Measurements from ENCODE around the gene CBX8.
"Not testable (repeated sequence)": the region's sequence is repeated elsewhere in the genome, so short reads cannot be mapped to it uniquely, and the experiment has no call there.

The CBX8 gene

DNA sequence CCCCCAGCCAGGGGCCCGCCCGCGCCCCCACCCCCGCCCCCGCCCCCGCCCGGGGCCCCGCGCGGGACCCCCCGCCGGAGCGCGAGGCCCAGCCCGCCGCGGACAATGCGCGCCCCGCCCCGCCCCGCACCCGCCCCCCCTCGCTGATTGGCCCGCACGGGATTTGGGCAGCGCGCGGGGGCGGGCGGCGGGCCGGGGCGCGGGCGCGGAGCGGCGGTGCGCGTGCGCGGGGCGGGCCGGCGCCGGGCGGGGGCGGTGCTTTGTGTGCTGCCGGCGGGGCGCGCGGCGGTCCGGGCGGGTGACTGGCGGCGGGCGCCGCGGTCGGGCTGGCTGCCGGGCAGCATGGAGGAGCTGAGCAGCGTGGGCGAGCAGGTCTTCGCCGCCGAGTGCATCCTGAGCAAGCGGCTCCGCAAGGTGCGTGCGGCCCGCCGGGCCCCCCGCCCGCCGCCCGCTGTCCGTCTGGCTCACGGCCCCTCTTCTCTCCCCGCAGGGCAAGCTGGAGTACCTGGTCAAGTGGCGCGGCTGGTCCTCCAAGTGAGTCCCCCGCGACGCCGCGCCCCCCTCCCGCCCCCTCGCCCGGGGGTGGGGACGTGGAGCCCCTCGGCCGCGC, 18.9 kb downstream of the CBX8 start, which contains the start of gene CBX2:
CBX2 (plus strand) TSS at position 255 of the 610 bp plus-strand sequence; CDS start at position 343, 88 bp downstream.
- peak within 1 kb of the TSS; percentile 79 for H3K27ac Mint-ChIP-seq

DNA sequence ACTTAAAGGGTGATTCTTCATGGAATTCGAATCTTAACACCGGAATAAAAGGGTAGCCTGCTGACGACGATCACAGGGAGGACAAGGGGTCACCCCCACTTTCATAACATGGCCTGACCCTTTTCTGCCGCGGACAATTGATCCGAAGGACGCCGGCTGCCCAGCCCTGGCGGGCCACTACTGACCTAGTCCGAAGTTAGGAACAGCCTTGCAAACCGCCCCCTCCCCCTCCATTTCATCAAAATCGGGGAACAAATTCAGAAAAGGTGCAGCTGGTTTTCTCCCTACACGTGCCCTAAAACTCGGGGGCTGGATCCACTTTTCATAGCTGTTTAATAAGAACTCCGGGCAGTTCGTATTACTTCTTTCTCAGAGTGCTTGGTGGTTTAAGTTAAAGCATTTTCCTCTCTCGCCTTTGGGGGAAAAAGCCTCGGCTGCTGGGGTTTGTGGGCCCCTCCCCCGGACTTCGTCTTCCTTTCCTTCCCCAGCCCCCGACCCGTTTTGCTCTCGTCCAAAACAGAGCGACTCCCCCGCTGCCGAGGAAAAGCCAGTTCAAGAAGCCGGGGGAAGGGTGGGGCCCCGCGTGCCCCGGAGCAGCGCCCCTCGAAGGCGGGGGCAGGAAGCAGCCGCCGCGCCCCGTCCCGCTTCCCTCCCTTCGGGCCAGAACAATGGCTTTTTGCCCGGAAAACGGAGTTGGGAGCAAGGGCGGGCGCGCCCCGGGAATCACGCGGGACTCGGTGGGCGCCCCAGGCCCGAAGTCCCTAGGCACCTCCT, 19.6 kb downstream of the CBX8 start:
- H3K36me3 Mint-ChIP-seq (ENCODE audit: low read depth): no peaks in the 10 kb centered on the region
- H3K4me3 Mint-ChIP-seq: peak overlapping the region; percentile 27
- H3K4me1 Mint-ChIP-seq (ENCODE audit: low read depth): peaks cover 28% of the 10 kb centered on the region
- H3K9me3 Mint-ChIP-seq: no peaks in the 10 kb centered on the region
- H3K27me3 Mint-ChIP-seq: peaks cover 69% of the 10 kb centered on the region
- H3K27ac Mint-ChIP-seq: no peak overlapping the region

More for the DNA sequence above, 18.9 kb downstream of the CBX8 start, which contains the start of gene CBX2:
- H3K36me3 Mint-ChIP-seq (ENCODE audit: low read depth): no peaks in the 10 kb centered on the region
- H3K9me3 Mint-ChIP-seq: no peaks in the 10 kb centered on the region
- peaks cover 70% of the 10 kb centered on the region for H3K27me3 Mint-ChIP-seq
- peak within 1 kb of the TSS; percentile 87 for H3K4me3 Mint-ChIP-seq
- peaks cover 28% of the 10 kb centered on the region for H3K4me1 Mint-ChIP-seq (ENCODE audit: low read depth)

DNA sequence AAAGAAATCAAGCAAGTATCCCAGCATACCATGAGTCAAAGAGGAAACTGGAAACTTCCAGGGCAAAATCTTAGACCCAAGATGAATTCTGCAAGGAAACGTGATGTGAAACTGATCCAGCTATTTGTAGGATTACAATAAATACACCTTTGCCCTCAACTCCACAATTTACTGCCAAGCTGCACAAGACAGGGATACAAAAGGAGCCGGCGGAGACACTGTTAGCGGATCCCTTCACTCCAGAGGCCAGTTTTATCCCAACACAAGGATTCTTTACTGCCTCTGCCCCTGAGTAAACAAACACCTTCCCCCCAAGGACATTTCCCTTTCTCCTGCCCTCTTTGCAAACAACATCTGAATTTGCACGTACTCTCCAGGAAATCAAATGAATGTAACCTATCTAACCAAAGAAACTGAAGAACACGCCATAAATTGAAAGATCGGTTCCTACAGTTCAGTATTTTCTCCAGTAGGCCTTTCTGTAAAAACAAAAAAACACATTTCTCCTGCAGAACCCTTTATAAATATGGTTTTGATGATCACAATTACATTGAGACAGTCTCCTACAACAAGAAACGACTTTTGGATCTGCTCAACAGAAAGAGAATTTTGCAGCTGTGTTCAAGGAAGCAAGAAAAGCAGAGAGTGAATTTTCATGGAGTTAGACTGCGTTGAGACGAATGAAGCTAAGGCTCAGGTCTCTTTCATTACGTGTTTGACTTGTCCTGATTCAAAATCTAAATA, 20.3 kb downstream of the CBX8 start:
- Mint-ChIP-seq H3K27ac (no peak overlapping the region), H3K36me3 (ENCODE audit: low read depth) (no peaks in the 10 kb centered on the region), H3K27me3 (peaks cover 72% of the 10 kb centered on the region), H3K4me3 (peak overlapping the region; percentile 27), H3K4me1 (ENCODE audit: low read depth) (peaks cover 23% of the 10 kb centered on the region), H3K9me3 (no peaks in the 10 kb centered on the region)

DNA sequence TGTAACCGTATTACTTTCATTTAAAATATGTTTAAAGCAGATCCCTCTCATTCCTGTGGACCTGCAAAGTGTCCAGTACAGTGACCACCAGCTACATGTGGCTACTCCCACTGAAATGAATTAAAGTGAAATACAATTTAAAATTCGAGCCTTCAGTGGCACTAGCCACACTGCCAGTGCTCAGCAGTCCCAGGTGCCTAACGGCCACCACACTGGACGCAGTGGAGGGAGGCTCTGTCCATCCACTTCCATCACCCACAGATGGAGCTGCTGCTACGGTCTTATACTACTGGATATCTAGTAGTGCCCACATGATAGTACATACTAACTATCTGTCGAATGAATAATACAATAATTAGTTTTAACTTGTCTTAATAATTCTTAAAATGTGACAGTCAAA, 21.2 kb downstream of the CBX8 start:
- Mint-ChIP-seq H3K4me1 (ENCODE audit: low read depth) (peaks cover 15% of the 10 kb centered on the region), H3K9me3 (no peaks in the 10 kb centered on the region), H3K4me3 (no peak overlapping the region), H3K36me3 (ENCODE audit: low read depth) (no peaks in the 10 kb centered on the region), H3K27ac (no peak overlapping the region), H3K27me3 (peaks cover 62% of the 10 kb centered on the region)

GRCh38 chr17:79774561-79774975, 22.3 kb downstream of the CBX8 start:
- no peak overlapping the region for H3K27ac Mint-ChIP-seq
- peaks cover 55% of the 10 kb centered on the region for H3K27me3 Mint-ChIP-seq
- H3K4me3 Mint-ChIP-seq: no peak overlapping the region
- H3K36me3 Mint-ChIP-seq (ENCODE audit: low read depth): no peaks in the 10 kb centered on the region
- no peaks in the 10 kb centered on the region for H3K9me3 Mint-ChIP-seq
- peaks cover 11% of the 10 kb centered on the region for H3K4me1 Mint-ChIP-seq (ENCODE audit: low read depth)

GRCh38 chr17:79772726-79773125, 24.2 kb downstream of the CBX8 start:
- not testable (repeated sequence) for H3K36me3 Mint-ChIP-seq (ENCODE audit: low read depth); H3K4me1 Mint-ChIP-seq (ENCODE audit: low read depth); H3K27ac Mint-ChIP-seq; H3K9me3 Mint-ChIP-seq; H3K4me3 Mint-ChIP-seq
- H3K27me3 Mint-ChIP-seq: peaks cover 50% of the 10 kb centered on the region

DNA sequence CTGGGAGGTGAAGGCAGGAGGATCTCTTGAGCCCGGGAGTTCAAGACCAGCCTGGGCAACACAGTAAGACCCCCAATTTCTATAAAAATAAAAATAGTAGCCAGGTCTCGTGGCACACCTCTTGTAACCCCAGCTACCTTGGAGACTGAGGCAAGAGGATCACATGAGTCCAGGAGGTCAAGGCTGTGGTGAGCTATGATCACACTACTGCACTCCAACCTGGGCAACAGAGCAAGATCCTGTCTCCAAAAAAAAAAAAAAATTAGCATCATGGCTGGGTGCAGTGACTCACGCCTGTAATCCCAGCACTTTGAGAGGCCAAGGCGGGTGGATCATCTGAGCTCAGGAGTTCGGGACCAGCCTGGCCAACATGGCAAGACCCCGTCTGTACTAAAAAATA, 25.6 kb downstream of the CBX8 start:
- Mint-ChIP-seq H3K4me1 (ENCODE audit: low read depth) (no peaks in the 10 kb centered on the region), H3K27me3 (peaks cover 48% of the 10 kb centered on the region), H3K27ac (no peak overlapping the region), H3K4me3 (no peak overlapping the region), H3K36me3 (ENCODE audit: low read depth) (no peaks in the 10 kb centered on the region), H3K9me3 (no peaks in the 10 kb centered on the region)

- no peak overlapping the region for H3K27ac Mint-ChIP-seq
- H3K4me1 Mint-ChIP-seq (ENCODE audit: low read depth): no peaks in the 10 kb centered on the region
- no peaks in the 10 kb centered on the region for H3K9me3 Mint-ChIP-seq
- H3K4me3 Mint-ChIP-seq: no peak overlapping the region
- H3K36me3 Mint-ChIP-seq (ENCODE audit: low read depth): no peaks in the 10 kb centered on the region
- peaks cover 36% of the 10 kb centered on the region for H3K27me3 Mint-ChIP-seq
Measured at GRCh38 chr17:79769570-79770506, 27.0 kb downstream of the CBX8 start.

GRCh38 chr17:79765708-79766107, 31.2 kb downstream of the CBX8 start:
- no peaks in the 10 kb centered on the region for H3K4me1 Mint-ChIP-seq (ENCODE audit: low read depth)
- H3K9me3 Mint-ChIP-seq: no peaks in the 10 kb centered on the region
- no peak overlapping the region for H3K27ac Mint-ChIP-seq
- peaks cover 16% of the 10 kb centered on the region for H3K27me3 Mint-ChIP-seq
- H3K36me3 Mint-ChIP-seq (ENCODE audit: low read depth): no peaks in the 10 kb centered on the region
- no peak overlapping the region for H3K4me3 Mint-ChIP-seq

DNA sequence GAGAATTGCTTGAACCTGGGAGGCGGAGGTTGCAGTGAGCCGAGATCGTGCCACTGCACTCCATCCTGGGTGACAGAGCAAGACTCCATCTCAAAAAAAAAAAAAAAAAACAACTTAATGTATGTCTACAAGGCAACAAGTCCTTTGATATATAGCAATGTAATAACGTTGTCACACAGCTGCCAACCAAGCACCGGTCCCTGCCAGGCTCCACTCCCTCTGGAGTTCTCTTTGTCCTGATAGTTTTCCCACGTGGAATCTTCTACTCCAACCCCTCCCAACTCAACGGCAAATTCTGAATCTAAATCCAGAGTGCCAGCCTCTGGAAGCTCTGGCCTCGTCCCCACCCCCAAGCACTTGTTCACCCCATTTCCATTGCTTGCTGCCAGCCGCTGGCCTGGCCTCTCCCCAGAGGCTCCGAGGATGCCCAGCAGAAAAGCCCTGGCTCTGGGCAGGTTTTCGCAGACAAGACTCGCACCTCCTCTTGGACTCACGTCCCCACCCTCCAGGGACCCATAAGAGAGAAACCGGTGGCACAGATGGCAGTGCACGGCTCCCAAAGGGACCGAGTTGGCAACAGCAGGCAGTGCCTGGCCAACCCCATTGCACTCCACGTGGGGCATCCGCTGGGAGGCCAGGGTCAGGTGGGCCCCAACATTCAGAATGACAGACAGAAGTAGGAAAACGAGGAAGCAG, 34.8 kb downstream of the CBX8 start:
- H3K9me3 Mint-ChIP-seq: no peaks in the 10 kb centered on the region
- no peaks in the 10 kb centered on the region for H3K36me3 Mint-ChIP-seq (ENCODE audit: low read depth)
- H3K4me1 Mint-ChIP-seq (ENCODE audit: low read depth): no peaks in the 10 kb centered on the region
- no peak overlapping the region for H3K4me3 Mint-ChIP-seq
- H3K27me3 Mint-ChIP-seq: peaks cover 10% of the 10 kb centered on the region
- no peak overlapping the region for H3K27ac Mint-ChIP-seq

- Mint-ChIP-seq H3K36me3 (ENCODE audit: low read depth) (no peaks in the 10 kb centered on the region), H3K9me3 (no peaks in the 10 kb centered on the region), H3K27me3 (peaks cover 8% of the 10 kb centered on the region), H3K4me3 (no peak overlapping the region), H3K27ac (no peak overlapping the region), H3K4me1 (ENCODE audit: low read depth) (no peaks in the 10 kb centered on the region)
Measured at GRCh38 chr17:79760197-79760906, 36.5 kb downstream of the CBX8 start.

DNA sequence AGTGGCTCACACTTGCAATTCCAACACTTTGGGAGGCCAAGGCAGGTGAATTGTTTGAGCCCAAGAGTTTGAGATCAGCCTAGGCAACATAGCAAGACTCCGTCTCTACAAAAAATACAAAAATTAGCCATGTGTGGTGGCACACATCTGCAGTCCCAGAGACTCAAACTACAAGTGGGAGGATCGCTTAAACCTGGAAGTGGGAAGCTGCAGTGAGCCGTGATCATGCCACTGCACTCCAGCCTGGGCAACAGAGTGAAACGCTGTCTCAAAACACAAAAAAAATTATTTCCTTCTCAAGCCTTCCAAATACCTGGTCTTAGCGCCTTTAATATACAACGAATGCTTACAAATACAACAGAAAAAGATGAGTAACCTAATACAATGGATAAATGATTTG, 38.6 kb downstream of the CBX8 start:
- no peaks in the 10 kb centered on the region for H3K4me1 Mint-ChIP-seq (ENCODE audit: low read depth)
- H3K36me3 Mint-ChIP-seq (ENCODE audit: low read depth): no peaks in the 10 kb centered on the region
- peaks cover 16% of the 10 kb centered on the region for H3K27me3 Mint-ChIP-seq
- no peak overlapping the region for H3K4me3 Mint-ChIP-seq
- H3K9me3 Mint-ChIP-seq: no peaks in the 10 kb centered on the region
- H3K27ac Mint-ChIP-seq: no peak overlapping the region

DNA sequence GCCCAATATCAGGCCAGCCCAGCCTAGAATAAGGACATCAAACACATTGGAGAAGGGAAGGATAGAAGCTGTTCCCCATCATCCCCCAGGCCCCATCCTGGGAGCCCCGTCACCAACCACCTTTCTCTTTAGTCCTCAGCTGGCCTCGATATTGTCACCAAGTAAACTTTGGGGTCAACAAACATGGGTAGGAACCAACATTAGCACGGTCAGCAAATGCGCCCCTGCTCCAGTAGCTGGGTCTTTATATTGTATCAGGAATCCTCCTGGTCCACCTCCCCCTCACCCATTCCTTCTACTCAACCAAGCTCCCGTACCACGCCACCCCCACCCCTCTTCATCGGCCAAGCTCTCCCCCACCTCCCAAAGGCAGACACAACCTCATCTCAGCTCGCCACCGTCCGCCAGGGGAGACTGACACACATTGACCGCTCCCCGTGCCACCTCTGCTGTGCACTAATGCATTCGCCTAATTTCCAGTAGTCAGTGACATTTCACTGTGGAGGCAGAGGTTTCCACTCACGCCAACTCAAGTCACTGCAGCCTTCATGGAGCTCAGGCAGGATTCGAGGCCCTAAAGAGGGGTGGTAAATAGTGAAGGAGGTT, 39.6 kb downstream of the CBX8 start:
- no peak overlapping the region for H3K27ac Mint-ChIP-seq
- no peak overlapping the region for H3K4me3 Mint-ChIP-seq
- no peaks in the 10 kb centered on the region for H3K36me3 Mint-ChIP-seq (ENCODE audit: low read depth)
- H3K9me3 Mint-ChIP-seq: no peaks in the 10 kb centered on the region
- H3K4me1 Mint-ChIP-seq (ENCODE audit: low read depth): no peaks in the 10 kb centered on the region
- H3K27me3 Mint-ChIP-seq: peaks cover 17% of the 10 kb centered on the region

Data from stimulated activated naive CD8-positive, alpha-beta T cell treated with anti-CD3 and anti-CD28 coated beads, Interleukin-15, Interleukin-2, amounts not matched to agents 100 ng/mL and 50 ng/mL, for 24 hours (primary cell).